MM.1S (cell line): Measurements from ENCODE around the gene PHETA2.

Experiments used
- CTCF ChIP-seq: fragments of 300-600 bp; sonication (generic); IDR thresholded peaks from 2 replicates; pipeline ENCODE4 v1.5.1; 2016; ENCODE audit warnings: antibody characterized with exemption, low read length, mixed read lengths
- EZH2 ChIP-seq: fragments of 300-600 bp; sonication (generic); optimal IDR thresholded peaks from 2 replicates; pipeline ENCODE3; 2017; ENCODE audit warnings: low read depth, mild to moderate bottlenecking, antibody characterized with exemption, low read length, mixed read lengths
- EZH2phosphoT487 ChIP-seq: fragments of 300-600 bp; sonication (generic); IDR thresholded peaks from 2 replicates; pipeline ENCODE4 v1.6.1; 2018; ENCODE audit warnings: antibody characterized with exemption, low read length

DNA sequence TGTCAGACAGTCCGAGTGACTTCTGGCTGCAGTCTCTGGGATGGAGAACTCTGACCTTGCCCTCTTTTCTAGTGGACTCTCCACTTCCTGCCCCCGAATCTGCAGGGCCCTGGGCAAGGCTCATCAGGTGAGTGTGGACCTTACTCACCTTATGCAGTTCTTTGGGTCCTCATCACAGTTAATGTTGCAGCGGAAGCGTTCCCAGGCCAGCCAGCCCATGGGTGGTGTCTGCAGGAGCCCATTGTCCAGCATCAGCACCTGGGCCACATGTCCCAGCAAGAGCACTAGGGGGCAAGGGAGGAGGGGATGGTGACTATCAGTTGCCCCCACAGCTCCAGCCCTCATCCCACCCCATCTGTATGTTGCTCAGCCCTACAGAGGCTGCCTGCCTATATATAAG is 5.8 kb upstream of the PHETA2 start:
- no peak for TF ChIP-seq CTCF
- TF ChIP-seq EZH2 = no peak
- no peak for TF ChIP-seq EZH2phosphoT487
